Measurements from ENCODE around the gene TMEM115.

GRCh38 chr3:50331364-50331907 is 27.9 kb downstream of the TMEM115 start:
- TF ChIP-seq CTCF (IDR thresholded peaks at IDR 0.05 in 2 of 3, conservative IDR thresholded peaks at IDR 0.05 in 1 of 3; ENCODE audit: control insufficient read depth in 2 of 3, extremely low read depth in 1 of 3, insufficient read depth in 1 of 3, low read depth in 3 of 3, low read length in 3 of 3) (no peak), POLR2A (IDR thresholded peaks at IDR 0.05; ENCODE audit: low read depth, low read length) (no peak)
